D341Med (cell line): ENCODE results near the gene BAIAP2.
A peak's percentile ranks its signal among the peaks of the same experiment; 100 is the strongest.

Source experiments
- DNase-seq: peaks from one replicate; pipeline ENCODE4 v3.0.0; 2012; ENCODE audit warnings: low spot score

Gene BAIAP2

DNA sequence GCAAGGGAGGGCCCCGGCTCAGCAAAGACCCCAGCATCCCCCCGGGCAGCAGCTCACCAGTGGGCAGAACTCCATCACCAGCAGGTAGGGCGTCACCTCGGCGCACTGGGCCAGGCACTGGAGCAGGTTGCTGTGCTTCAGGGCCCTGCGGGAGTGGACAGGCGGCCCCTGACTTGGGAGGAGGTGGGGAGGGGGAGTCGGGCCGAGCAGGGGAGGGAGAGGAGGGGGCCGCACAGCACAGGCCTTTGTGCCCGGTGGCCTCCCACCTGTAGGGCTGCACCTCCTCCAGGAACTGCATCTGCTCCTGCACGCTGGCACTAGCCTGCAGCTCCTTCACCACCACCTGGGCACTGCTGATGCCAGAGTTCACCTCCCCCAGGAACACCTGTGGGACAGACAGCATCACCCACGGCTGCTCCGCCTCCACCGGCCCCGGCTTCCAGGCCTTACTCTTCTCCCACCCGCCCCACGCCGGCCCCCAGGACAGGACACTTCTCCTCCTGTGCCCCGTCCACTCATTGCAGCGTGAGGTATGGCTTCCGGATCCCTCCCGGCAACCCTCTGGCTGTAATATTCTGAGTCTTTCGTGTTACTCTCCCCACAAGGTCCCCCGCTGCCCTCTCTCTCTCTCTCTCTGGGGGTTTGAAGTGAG, 92.7 kb downstream of the BAIAP2 start:
- no peak for DNase-seq

DNA sequence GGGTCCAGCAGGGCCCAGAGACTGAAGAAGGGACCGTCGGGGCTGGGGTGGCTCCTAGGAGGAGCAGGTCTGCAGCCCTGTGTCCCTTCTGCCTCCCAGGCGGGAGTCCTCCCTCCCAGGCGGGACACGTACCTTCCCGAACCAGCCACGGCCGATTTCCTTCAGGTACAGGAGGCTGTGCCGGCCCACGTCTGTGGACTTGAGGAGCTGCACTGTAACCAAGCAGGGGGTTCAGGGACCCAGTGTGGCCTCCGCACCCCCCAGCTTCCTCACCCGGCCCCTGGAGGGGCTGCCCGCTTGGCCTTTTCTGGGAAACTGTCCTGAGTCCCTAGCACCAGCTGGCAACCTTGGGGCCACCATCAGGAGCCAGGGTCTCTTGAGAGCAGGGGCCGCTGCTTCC, 93.4 kb downstream of the BAIAP2 start:
- no peak for DNase-seq

DNA sequence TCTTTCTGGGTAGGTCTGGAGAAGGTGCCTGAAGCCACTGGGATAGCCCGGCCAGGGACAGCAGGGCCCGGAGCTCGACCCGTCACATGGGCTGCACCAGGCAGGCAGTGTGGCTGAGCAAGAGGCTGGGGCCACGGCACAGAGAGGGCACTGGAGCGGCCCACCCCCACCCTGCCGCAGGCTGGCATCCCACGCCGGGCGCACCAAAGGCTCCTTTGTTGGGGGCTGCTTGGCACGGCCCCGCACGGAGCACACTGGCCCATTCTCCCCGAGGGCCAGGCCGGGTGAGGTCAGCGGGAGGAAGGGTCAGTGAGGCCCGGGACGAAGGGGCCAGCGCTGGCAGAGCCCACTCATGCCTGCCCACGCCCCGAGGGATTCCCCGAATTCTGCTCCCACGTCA, 93.8 kb downstream of the BAIAP2 start:
- DNase-seq = no peak

DNA sequence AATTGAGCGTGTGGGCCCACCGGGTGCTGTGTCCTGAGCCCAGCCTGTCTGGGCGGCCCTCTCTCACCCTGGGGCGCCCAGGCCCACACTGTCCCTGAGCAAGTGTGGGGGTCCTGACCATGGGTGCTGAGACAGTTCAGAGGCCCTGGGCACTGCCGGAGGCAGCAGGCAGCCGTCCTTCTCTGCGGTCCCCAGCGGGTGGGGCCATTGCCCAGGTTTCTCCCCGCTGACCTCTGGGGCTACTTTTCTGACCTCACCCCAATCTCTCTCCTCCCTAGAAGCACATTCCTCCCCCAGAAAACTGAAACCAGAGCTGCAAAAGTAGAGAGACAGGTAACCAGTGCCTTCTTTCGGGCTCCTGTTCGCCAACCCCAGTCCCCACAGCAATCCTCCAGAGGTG, 94.3 kb downstream of the BAIAP2 start:
- no peak for DNase-seq

DNA sequence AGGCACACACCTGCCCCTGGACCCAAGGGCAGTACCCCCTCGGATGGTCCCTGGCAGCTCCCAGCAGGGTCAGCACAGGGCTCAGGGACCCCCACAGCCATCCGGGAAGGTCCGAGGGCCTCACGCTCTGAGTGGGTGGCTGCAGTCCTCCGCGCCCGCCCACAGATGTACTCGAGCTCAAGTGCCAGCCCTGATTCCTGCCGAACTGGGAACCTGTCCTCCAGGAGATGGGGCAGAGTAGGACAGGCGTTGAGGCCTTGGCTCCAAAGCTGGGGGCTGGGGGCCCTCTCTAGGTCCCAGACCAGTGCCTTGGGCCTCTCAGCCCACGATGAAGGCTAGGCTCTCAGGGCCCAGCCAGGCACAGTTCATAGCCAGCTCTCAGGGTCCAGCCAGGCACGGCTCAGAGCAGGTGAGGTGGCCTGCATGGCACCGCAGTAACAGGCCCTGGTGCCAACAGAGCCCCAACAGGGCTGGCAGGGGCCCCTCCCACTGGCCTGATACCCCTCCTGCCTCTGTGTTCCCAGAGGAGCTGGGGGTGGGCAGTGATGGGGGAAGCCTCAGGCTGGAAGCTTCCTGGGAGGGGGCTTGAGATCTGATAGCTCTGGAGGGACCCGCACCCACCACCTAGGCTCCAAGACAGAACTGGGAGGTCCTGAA, 94.9 kb downstream of the BAIAP2 start:
- no peak for DNase-seq

DNA sequence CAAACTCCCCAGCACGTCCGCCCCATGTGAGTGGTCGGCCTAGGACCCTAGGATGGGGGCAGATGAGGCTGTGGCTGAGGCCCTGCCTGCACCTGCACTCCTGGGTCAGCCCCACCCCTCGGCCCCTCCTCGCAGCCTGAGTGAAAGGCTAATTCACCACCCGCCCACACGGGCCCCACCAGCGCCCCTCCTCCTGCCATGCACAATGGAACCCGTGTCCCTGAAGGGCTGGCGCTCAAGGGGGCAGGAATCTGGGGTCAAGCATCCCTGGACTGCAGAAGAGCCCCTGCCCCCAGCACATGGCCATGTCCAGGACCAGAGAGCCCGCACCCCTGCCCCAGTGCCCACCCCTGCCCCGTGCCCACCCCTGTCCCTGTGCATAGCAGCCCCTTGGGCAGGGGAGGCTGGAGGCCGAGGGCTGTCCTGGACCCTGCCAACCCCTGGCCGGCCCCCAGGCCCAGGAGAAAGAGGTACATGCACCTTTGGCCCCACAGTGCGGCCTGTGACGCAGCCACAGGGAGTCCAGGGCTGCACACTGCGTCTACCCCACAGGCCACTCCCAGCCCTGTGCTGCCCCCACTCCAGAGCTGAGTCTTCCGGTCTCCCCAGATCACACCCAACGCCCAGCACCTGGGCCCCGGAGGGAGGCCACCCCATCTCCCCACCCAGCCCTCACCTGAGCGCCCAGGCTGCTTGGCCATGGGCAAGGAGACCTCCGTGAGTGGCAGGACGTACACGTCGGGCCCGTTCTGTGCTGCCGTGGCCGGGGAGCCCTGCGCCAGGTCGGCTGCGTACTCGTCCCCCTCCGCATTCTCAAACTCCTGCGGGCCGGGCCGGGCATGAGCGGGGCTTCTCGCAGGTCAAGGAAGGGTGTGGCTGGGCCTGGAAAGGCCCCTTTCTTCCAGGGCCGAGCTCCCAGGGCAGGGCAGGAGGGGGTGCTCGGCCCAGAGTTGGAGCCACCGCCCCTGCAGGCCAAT, 95.7 kb downstream of the BAIAP2 start:
- DNase-seq = no peak

DNA sequence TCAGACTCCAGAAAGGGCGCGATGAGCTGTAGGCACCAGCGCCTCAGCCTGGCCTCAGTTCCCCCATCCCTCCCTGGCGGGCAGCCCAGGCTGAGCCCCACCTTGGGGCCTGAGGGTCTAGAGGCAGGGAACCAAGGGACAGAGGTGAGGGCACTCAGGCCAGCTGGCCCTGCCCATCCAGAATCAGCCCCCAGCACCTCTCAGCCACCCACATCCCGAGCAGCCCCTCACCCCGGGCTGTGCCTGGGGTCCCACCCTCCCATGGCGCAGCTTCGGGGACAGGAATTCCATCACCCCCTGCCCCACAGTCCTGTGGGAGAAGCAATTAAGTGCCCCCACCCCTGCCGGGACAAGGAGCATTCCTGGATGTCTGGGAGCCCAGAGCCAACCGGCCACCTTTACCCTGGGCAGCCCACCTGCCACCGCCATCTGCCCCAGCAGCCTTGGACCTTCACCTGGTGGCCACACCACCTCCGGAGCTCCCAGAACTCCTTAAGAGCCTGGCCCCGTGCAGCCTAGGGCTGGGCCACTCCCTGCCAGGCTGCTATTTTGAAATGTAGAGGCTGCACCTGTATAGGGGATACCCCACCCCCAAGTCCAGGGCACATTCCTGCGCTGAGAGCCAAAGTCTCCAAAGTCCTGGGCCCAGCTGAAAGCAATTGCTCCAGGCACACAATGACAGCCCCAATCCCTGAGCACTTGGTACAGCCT, 96.7 kb downstream of the BAIAP2 start:
- no peak for DNase-seq

DNA sequence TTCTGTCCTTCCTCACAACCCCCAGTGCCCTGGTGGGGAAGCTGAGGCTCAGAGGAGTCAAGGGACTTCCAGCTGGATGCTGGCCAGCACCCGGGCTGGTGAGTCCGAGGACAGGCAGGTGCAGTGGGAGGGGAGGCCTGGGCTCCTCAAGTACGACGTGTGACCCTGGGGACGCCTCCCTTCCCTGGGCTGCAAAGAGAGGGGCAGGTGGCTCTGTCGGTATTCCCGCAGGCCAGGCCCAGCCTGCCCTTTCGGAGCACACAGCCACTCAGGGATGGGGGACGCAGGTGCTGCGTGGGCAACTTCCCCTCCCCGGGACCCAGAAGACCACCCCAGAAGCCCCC, 97.2 kb downstream of the BAIAP2 start:
- DNase-seq = no peak

DNA sequence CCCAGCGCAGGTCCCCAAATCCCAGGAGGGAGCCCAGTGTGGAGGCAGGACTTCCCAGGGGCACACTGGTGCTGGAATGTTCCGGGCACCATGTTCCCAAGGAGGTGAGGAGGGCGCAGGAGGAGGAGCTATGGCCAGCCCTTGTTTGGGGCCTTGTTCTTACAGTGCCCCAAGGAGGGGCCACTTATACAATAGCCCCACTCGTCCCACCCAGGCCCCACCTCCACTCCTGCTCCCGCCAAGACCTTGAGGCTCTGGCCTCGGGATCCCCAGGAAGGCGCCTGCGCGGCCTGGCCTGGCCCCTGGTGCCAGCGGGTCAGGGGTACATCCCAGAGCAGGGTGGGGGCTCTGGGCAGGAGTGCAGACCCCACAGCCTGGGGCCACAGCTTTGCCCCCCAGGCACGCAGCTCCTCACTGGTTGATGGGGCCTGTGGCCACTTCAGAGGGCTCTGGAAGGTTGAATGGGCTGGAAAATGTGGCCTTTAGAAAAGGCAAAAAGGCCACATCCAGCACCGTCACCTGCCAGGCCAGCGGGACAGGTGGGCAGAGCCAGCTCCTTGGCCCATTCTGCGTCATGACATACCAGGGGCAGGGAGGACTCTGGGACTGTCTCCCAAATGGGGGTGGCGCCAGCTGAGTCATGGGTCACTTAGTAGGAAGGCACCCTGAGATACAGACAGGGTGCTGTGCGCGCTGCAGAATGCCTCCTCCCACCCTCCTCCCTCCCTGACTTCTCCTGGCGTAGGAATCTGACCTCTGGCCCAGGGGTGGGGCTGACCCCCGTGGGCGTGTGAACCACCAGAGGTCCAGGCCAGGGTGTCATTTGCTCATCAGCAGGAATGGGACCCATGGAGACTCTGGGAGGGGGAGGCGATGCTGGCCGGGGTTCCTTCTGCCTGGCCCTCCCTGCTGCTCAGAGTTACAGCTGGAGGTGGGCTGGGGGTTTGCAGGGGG, 98.1 kb downstream of the BAIAP2 start:
- DNase-seq = no peak

DNA sequence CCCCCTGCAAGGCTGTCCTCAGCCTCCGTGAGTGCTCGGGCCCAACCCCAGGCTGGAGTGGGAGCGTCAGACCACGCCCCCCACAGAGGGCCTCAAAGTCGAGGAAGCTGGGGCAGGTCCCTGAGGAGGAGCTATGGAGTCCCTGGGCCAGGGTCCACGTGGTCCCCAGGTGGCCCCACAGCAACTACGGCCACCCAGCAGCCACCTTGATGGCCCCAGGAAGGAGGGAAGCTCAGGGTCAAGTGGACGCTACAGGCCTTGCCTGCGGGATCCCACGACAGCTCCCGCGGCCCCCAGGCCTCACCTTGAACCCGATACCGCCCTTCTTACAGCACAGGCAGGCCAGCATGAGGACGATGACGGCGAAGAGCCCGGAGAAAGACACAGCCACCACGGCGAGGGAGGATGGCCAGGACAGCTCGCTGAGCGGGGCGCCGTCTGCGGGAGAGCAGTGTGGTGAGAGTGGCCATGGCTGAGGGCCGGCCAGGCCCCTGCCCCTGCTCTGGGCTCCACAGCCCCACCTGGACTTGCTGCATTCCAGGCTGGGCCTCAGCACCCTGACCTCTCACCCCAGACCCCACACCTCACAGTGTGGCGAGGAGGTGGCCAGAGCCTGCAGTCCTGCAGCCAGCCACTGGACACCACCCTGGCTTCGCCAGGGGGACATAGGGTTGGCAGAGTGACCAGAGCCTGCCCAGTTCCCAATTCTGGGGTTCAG, 99.3 kb downstream of the BAIAP2 start:
- no peak for DNase-seq

DNA sequence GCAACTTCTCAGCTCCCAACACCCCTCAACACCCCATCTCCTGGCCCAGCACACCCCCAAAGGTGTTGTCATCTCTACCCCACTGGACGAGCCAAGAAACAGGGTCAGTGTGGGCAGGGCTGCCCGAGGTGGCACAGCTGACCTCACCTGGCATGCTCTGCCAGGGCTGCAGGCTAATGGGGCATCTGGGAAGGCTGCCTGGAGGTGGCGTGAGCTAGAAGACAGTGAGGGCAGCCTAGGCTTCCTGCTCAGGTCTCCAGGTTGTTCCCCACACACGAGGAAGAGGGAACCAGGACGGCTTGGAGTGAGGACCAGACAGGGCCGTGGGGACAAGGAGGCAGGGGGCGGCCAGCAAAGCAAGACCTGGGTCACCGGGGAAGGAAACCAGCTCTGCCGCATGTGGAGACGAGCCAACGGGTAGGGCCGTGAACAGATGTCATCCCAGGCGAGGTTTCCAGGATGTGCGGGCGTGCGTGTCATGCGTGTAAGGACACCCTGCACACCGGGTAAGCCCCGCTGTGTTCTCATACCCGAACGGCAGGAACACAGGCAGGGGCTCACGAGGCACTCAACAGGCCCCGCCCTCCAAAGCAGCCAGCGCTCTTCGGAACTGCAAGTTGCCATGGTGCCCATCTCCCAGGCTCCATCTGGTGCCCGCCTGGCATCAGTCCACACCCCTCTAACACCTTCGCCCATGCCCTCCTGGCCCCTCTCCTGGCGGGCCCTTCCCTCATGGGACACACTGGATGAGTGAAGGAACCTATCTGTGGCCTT, 100.7 kb downstream of the BAIAP2 start:
- DNase-seq = peak; percentile 79

DNA sequence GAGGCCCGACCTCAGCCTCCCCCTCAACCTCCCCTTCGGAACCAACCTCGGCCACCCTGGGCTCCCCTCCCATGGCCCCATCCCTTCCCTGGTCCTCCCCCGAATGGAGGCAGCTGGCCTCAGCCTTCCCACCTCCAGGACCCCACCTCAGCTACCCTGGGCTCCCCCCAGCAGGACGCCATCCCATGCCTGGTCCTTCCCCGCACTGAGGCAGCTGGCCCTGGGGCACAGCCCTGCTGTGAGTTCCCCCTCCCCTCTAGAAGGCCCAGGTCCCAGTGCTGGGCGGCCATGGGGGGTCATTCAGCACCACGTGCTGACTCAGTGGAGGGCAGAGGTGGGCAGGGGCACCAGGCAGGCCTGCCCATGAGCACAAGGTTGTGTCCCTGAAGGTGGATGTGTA, 101.4 kb downstream of the BAIAP2 start:
- no peak for DNase-seq

DNA sequence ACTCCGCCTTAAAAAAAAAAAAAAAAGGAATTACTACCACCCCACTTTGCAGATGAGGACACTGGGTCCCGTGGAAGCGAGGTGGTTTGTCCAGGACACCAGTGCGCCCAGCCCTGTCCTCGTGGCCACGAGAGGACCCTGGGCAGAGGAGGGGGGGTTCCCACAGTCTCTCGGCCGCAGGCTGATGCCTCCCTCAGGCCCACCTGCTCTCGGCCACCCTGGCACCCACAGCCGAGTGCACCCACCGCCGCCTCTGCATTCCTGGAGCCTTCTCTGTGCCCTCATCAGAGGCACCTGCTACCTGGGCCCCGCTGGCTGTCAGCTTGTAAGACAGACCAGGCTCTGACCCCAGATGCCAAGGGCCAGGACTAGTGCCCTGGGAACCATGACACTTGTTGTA, 102.3 kb downstream of the BAIAP2 start:
- DNase-seq = no peak

DNA sequence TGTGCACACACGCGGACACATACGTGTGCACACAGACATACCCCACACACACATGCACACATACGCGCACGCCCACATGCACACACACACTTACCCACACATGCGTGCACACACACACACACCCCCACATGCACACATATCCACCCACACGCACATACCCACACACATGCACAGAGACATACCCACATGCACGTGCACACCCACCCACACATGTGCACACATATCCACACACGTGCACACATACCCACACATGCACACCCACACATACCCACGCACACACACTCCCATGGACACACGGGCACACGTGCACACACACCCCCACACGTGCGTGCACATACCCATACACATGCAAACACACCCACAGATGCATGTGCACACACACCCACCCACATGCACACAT, 103.1 kb downstream of the BAIAP2 start:
- DNase-seq = no peak

DNA sequence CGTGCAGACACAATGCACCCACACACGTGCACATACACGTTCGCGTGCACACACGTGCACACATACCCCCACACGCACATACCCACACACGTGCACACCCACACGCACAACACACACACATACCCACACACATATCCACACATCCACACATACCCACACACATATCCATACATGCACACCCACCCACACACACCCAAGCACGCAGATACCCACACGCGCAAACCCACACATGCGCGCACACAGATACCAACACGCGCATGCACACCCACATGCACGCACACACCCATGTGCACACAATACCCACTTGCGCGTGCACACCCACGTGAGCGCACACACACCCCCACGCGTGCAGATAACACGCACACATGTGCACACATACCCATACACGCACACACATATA, 103.5 kb downstream of the BAIAP2 start:
- no peak for DNase-seq

DNA sequence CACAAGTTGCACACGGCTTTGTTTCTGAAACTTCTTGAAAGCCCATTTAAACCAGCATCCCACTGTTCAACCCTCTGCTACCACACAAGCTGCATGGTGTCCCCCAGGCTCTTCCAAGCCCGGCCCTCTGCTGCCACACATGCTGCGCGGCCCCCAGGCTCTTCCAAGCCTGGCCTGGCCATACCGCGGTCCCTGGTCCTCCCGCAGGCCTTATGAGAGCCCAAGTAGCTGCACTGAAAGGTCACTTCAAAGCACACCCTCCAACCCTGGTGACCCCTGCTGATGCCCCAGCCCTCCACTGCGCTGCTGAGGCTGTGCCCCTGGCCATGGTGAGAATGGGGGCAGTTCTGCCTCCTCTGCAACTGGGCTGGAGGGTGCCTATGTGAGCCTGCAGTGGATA, 104.5 kb downstream of the BAIAP2 start:
- no peak for DNase-seq

DNA sequence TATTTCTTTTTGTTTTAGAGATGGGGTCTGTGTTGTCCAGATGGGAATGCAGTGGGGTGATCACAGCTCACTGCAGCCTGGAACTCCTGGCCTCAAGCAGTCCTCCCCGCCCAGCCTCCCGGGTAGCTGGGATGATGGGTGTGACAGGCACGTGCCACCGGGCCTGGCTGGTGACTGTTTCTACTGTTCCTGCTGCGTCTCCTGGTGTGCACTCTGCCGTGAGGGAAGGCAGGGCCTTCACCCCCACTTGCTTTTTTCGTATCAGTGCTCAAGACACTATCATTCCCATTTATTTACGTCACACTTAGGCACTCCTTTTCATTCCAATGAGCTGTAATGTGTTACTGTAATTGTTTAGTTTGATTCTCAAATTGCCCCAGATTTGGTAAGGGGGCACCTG, 105.1 kb downstream of the BAIAP2 start:
- DNase-seq = no peak

DNA sequence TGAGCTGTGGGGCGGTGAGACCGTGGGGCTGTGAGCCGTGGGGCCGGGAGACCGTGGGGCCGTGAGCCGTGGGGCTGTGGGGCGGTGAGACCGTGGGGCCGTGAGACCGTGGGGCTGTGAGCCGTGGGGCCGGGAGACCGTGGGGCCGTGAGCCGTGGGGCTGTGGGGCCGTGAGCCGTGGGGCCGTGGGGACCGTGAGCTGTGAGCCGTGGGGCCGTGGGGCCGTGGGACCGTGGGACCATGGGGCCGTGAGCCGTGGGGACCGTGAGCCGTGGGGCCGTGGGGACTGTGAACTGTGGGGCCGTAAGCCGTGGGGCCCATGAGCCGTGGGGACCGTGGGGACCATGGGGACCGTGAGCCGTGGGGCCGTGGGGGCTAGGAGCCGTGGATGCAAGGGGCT, 105.7 kb downstream of the BAIAP2 start:
- DNase-seq = no peak

DNA sequence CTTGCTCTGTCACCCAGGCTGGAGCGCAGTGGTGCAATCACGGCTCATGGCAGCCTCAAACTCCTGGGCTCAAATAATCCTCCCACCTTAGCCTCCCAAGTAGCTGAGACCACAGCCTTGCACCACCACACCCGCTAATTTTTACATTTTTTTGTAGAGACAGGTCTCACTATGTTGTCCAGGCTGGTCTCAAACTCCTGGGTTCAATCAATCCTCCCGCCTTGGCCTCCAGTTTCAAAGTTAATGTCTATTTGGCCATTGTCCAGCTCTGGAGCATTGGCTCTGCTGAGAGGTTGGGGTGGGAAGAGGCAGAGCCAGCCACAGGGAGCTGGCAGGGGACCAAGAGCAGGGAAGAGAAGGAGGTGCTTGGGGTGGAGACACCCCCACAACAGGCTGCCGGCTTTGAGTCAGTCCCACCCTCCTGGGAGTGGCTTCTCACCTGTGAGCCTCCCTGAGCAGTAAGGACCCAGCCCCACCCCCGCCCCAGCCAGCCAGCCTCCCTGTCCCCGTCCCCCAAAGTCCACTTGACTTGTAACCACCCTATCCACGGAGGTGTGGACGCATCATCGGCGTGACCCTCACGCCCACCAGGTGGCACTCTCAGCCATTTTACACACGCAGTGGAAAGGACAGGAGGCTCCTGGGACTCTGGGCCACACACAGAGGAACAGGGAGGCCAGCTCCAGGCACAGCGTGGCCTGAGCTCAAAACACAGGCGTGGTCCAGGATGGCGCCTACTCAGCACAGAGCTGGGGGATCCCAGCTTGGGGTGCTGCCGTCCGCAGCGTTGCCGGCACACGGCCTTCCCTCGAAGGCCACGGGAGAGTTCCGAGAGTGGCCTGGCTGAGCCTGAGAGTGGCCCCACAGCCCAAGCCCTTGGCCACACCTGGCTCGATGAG, 107.6 kb downstream of the BAIAP2 start:
- DNase-seq = peak; percentile 93
